ENCODE results near the gene SNRK. TPM values are rescaled to one million over a fixed set of nuclear protein-coding genes. Genes with fewer than 3 reads are reported as not detected.

Gene SNRK
- total RNA-seq, 4 donors from 2014 or later, result 41.9 to 96.0 (median 61.1) TPM

- DNase-seq (ENCODE audit: low spot score), result no peak
- ATAC-seq (ENCODE audit: low FRiP score), result no peak
- TF ChIP-seq CTCF (IDR thresholded peaks at IDR 0.05), result no peak
Observed at GRCh38 chr3:43268636-43269035, 17.7 kb upstream of the SNRK start.

- DNase-seq (ENCODE audit: low spot score) (no peak), ATAC-seq (ENCODE audit: low FRiP score) (no peak)
- TF ChIP-seq CTCF (IDR thresholded peaks at IDR 0.05), result no peak
Observed at GRCh38 chr3:43270078-43270477, 16.3 kb upstream of the SNRK start.

- DNase-seq (ENCODE audit: low spot score) (no peak), ATAC-seq (ENCODE audit: low FRiP score) (no peak)
- no peak for TF ChIP-seq CTCF (IDR thresholded peaks at IDR 0.05)
Observed at GRCh38 chr3:43273416-43273815, 12.9 kb upstream of the SNRK start.

- no peak for TF ChIP-seq CTCF (IDR thresholded peaks at IDR 0.05)
- no peak for ATAC-seq (ENCODE audit: low FRiP score)
Observed at GRCh38 chr3:43279082-43279481, 7.3 kb upstream of the SNRK start.

GRCh38 chr3:43279532-43279931 lies 6.8 kb upstream of the SNRK start:
- DNase-seq (ENCODE audit: low spot score) (no peak), ATAC-seq (ENCODE audit: low FRiP score) (no peak)
- no peak for TF ChIP-seq CTCF (IDR thresholded peaks at IDR 0.05)

More at GRCh38 chr3:43279082-43279481, 7.3 kb upstream of the SNRK start:
- no peak for DNase-seq (ENCODE audit: low spot score)

- no peak for TF ChIP-seq CTCF (IDR thresholded peaks at IDR 0.05)
- no peak for DNase-seq (ENCODE audit: low spot score)
- no peak for ATAC-seq (ENCODE audit: low FRiP score)
Observed at GRCh38 chr3:43281020-43281419, 5.3 kb upstream of the SNRK start.

- no peak for TF ChIP-seq CTCF (IDR thresholded peaks at IDR 0.05)
- ATAC-seq (ENCODE audit: low FRiP score) (no peak), DNase-seq (ENCODE audit: low spot score) (no peak)
Observed at GRCh38 chr3:43284171-43284570, 2.2 kb upstream of the SNRK start.

All from omental fat pad (tissue), 4 donors.